B cell (primary cell): ENCODE measurements around the gene CABS1.

Source experiments
- CTCF ChIP-seq: fragments of 200-600 bp; IDR thresholded peaks from one replicate; pipeline ENCODE4 v1.8.0; 2022; ENCODE audit warnings: antibody characterized with exemption, mild to moderate bottlenecking
- EZH2 ChIP-seq: IDR thresholded peaks from 2 replicates; pipeline ENCODE4 v1.6.1; 2012; ENCODE audit warnings: borderline replicate concordance, low read depth, mild to moderate bottlenecking, moderate library complexity, low read length; ENCODE audit not compliant: insufficient read depth, poor library complexity, severe bottlenecking

- TF ChIP-seq CTCF, result no peak
- TF ChIP-seq EZH2, result no peak
These were observed 29.2 kb upstream of the CABS1 start for GRCh38 chr4:70305601-70306000.
